ENCODE results near the gene REXO4. TPM values are rescaled to one million over a fixed set of nuclear protein-coding genes. Genes with fewer than 3 reads are reported as not detected.
A peak's percentile ranks its signal among the peaks of the same experiment; 100 is the strongest.

The REXO4 gene
- total and polyA plus RNA-seq, 2 of the 13 experiments (the other 11 are each of a cell fraction or from before 2014, with no cell fraction given): 18.5 to 30.4 TPM

GRCh38 chr9:133397895-133398294, 19.9 kb downstream of the REXO4 start:
- no peak for FAIRE-seq
- H3K4me2 ChIP-seq (ENCODE audit: low read depth, low read length): no peak overlapping the region
- no peaks in the 10 kb centered on the region for H3K36me3 ChIP-seq (replicated peaks in 1 of 2; ENCODE audit: control insufficient read depth in 1 of 2, insufficient read depth in 2 of 2, low read length in 2 of 2)
- POLR2A ChIA-PET: interaction anchor here (0.8 to 1.1 kb wide), 2 partner anchors 19 to 50 kb away, joined by 3 read pairs; partner anchors contain the start of genes MED22, REXO4 and RPL7A
- H3K9ac ChIP-seq (ENCODE audit: insufficient read depth, low read depth, low read length): no peak overlapping the region
- in situ Hi-C loops (cut with HindIII; ENCODE audit: extremely low pct_ligation_motif_present, low pct_unique_long_range_greater_than_20kb): no loop called here
- ATAC-seq: peak; percentile 6
- H3K4me3 ChIP-seq (replicated peaks in 1 of 3; ENCODE audit: insufficient read depth in 1 of 3, low read depth in 2 of 3, low read length in 3 of 3): no peak overlapping the region
- no peaks in the 10 kb centered on the region for H3K9me3 ChIP-seq (ENCODE audit: low read length)
- no peaks in the 10 kb centered on the region for H4K20me1 ChIP-seq (ENCODE audit: insufficient read depth, low read length)
- TF ChIP-seq ZNF550 (CRISPR knock-in tag; IDR thresholded peaks at IDR 0.05; ENCODE audit: borderline replicate concordance): no peak
- TF ChIP-seq ZBTB33 (CRISPR knock-in tag; IDR thresholded peaks at IDR 0.05): no peak
- no peak for DNase-seq (ENCODE audit: low spot score)
- H3K79me2 ChIP-seq (ENCODE audit: insufficient read depth, low read length): no peaks in the 10 kb centered on the region
- BruUV-seq (replicated peaks): no TSS peak
- peaks cover 41% of the 10 kb centered on the region for H3K4me1 ChIP-seq (ENCODE audit: insufficient read depth, low read length)
- intact Hi-C loops (cut with micrococcal nuclease; ENCODE audit: unreplicated experiment): loop anchor here (5.0 kb wide), 1 partner anchor 41 kb away; the partner anchor contains the start of genes SURF1 and SURF2
- H2AFZ ChIP-seq (ENCODE audit: low read length): no peak overlapping the region
- H3K27ac ChIP-seq (ENCODE audit: extremely low read length, insufficient read depth, low read length): no peak overlapping the region
- no peaks in the 10 kb centered on the region for H3K27me3 ChIP-seq (ENCODE audit: control insufficient read depth in 1 of 2, insufficient read depth in 2 of 2, low read length in 2 of 2)
- 47% methylated on average over 3 of the region's 9 CpGs for WGBS (ENCODE audit: low lambda C conversion rate)
- CTCF ChIA-PET (ENCODE audit: low intra/inter-chr PET ratio, low total read pairs): no interaction called here

GRCh38 chr9:133397370-133397769, 20.4 kb downstream of the REXO4 start:
- Histone ChIP-seq H3K4me2 (ENCODE audit: low read depth, low read length) (no peak overlapping the region), H2AFZ (ENCODE audit: low read length) (no peak overlapping the region), H3K27me3 (ENCODE audit: control insufficient read depth in 1 of 2, insufficient read depth in 2 of 2, low read length in 2 of 2) (no peaks in the 10 kb centered on the region), H3K9me3 (ENCODE audit: low read length) (no peaks in the 10 kb centered on the region), H3K36me3 (replicated peaks in 1 of 2; ENCODE audit: control insufficient read depth in 1 of 2, insufficient read depth in 2 of 2, low read length in 2 of 2) (no peaks in the 10 kb centered on the region), H3K9ac (ENCODE audit: insufficient read depth, low read depth, low read length) (no peak overlapping the region), H3K4me1 (ENCODE audit: insufficient read depth, low read length) (peaks cover 43% of the 10 kb centered on the region), H3K27ac (ENCODE audit: extremely low read length, insufficient read depth, low read length) (no peak overlapping the region), H4K20me1 (ENCODE audit: insufficient read depth, low read length) (no peaks in the 10 kb centered on the region), H3K79me2 (ENCODE audit: insufficient read depth, low read length) (no peaks in the 10 kb centered on the region), H3K4me3 (replicated peaks in 1 of 3; ENCODE audit: insufficient read depth in 1 of 3, low read depth in 2 of 3, low read length in 3 of 3) (no peak overlapping the region)
- WGBS (ENCODE audit: low lambda C conversion rate): 62% methylated on average over 6 of the region's 6 CpGs
- intact Hi-C loops (cut with micrococcal nuclease; ENCODE audit: unreplicated experiment) (loop anchor here (5.0 kb wide), 1 partner anchor 40 kb away; the partner anchor contains the start of genes SURF1 and SURF2), in situ Hi-C loops (cut with HindIII; ENCODE audit: extremely low pct_ligation_motif_present, low pct_unique_long_range_greater_than_20kb) (no loop called here)
- BruUV-seq (replicated peaks): no TSS peak
- ChIA-PET CTCF (ENCODE audit: low intra/inter-chr PET ratio, low total read pairs) (no interaction called here), POLR2A (interaction anchor here (0.8 to 1.1 kb wide), 2 partner anchors 20 to 49 kb away, joined by 3 read pairs; partner anchors contain the start of genes MED22, REXO4 and RPL7A)
- no peak for TF ChIP-seq ZNF337 (CRISPR knock-in tag; IDR thresholded peaks at IDR 0.05; ENCODE audit: borderline replicate concordance, low read depth)
- TF ChIP-seq AGO2 (optimal IDR thresholded peaks at IDR 0.05; ENCODE audit: low read depth, low read length): peak; percentile 5
- TF ChIP-seq ZNF318 (CRISPR knock-in tag; IDR thresholded peaks at IDR 0.05): 0 out of 2 replicates have a peak, but pooled peaks have one; percentile 39
- 0 out of 2 replicates have a peak, but pooled peaks have one; percentile 27 for TF ChIP-seq MEIS1 (CRISPR knock-in tag; IDR thresholded peaks at IDR 0.05; ENCODE audit: borderline replicate concordance)
- no peak for ATAC-seq
- DNase-seq (ENCODE audit: low spot score): no peak
- no peak for FAIRE-seq
